ENCODE data around the gene CXCL12. TPM values are rescaled to one million over a fixed set of nuclear protein-coding genes. Genes with fewer than 3 reads are reported as not detected.

The CXCL12 gene
- total RNA-seq, 2 donors from 2014 or later = 17.5 to 56.2 TPM

DNA sequence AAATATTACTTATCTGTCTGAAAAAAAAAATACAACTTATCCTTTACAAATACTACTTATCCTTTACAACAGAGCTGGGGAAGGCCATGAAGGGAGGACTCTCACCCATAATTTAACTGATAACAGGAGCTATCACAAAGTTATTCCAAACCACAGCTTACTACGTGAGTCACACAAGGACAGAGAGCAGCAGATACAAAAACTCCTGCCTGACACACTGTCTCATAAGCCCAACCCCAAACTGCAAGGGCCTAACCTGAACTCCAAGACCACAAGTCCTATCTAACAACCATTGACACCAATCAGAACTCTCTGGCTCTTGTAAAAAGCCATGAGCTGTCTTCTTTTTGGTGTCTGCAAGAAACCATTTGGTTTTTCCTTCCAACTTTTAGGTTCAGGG, 28.5 kb upstream of the CXCL12 start:
- Histone ChIP-seq H3K27me3 (no peaks in the 10 kb centered on the region), H3K4me1 (no peaks in the 10 kb centered on the region), H3K9me3 (no peaks in the 10 kb centered on the region), H3K36me3 (no peaks in the 10 kb centered on the region), H3K9ac (ENCODE audit: low read depth in 2 of 2, low read length in 2 of 2) (no peak overlapping the region), H3K27ac (no peak overlapping the region), H3K4me3 (no peak overlapping the region)
- TF ChIP-seq, protein P1, sequence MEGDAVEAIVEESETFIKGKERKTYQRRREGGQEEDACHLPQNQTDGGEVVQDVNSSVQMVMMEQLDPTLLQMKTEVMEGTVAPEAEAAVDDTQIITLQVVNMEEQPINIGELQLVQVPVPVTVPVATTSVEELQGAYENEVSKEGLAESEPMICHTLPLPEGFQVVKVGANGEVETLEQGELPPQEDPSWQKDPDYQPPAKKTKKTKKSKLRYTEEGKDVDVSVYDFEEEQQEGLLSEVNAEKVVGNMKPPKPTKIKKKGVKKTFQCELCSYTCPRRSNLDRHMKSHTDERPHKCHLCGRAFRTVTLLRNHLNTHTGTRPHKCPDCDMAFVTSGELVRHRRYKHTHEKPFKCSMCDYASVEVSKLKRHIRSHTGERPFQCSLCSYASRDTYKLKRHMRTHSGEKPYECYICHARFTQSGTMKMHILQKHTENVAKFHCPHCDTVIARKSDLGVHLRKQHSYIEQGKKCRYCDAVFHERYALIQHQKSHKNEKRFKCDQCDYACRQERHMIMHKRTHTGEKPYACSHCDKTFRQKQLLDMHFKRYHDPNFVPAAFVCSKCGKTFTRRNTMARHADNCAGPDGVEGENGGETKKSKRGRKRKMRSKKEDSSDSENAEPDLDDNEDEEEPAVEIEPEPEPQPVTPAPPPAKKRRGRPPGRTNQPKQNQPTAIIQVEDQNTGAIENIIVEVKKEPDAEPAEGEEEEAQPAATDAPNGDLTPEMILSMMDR (IDR thresholded peaks at IDR 0.05) = no peak
- intact Hi-C loops (cut with DNase I) = no loop called here
- DNase-seq = no peak

DNA sequence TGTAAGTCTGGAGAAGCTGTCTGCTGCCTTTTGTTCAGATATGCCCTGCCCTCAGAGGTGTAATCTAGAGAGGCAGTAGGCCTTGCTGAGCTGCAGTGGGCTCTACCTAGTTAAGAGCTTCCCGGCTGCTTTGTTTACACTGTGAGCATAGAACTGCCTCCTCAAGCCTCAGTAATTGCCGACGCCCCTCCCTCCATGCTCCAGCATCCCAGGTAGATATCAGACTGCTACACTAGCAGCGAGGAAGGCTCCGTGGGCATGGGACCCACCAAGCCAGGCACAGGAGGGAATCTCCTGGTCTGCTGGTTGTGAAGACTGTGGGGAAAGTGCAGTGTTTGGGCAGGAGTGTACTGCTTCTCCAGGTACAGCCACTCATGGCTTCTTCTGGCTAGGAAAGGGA, 26.4 kb upstream of the CXCL12 start:
- no peak for DNase-seq
- Histone ChIP-seq H3K27me3 (no peaks in the 10 kb centered on the region), H3K9ac (ENCODE audit: low read depth in 2 of 2, low read length in 2 of 2) (no peak overlapping the region), H3K9me3 (no peaks in the 10 kb centered on the region), H3K4me1 (no peaks in the 10 kb centered on the region), H3K4me3 (no peak overlapping the region), H3K27ac (no peak overlapping the region), H3K36me3 (no peaks in the 10 kb centered on the region)
- intact Hi-C loops (cut with DNase I) = no loop called here
- TF ChIP-seq, protein P1 (IDR thresholded peaks at IDR 0.05) = no peak

GRCh38 chr10:44404741-44405437, 20.0 kb upstream of the CXCL12 start:
- intact Hi-C loops (cut with DNase I) = no loop called here
- H3K9ac ChIP-seq (ENCODE audit: low read depth in 2 of 2, low read length in 2 of 2) = no peak overlapping the region
- TF ChIP-seq, protein P1 (IDR thresholded peaks at IDR 0.05) = no peak
- no peak overlapping the region for H3K27ac ChIP-seq
- H3K4me1 ChIP-seq = no peaks in the 10 kb centered on the region
- DNase-seq = no peak
- H3K27me3 ChIP-seq = no peaks in the 10 kb centered on the region
- H3K9me3 ChIP-seq = no peaks in the 10 kb centered on the region
- no peak overlapping the region for H3K4me3 ChIP-seq
- H3K36me3 ChIP-seq = no peaks in the 10 kb centered on the region

DNA sequence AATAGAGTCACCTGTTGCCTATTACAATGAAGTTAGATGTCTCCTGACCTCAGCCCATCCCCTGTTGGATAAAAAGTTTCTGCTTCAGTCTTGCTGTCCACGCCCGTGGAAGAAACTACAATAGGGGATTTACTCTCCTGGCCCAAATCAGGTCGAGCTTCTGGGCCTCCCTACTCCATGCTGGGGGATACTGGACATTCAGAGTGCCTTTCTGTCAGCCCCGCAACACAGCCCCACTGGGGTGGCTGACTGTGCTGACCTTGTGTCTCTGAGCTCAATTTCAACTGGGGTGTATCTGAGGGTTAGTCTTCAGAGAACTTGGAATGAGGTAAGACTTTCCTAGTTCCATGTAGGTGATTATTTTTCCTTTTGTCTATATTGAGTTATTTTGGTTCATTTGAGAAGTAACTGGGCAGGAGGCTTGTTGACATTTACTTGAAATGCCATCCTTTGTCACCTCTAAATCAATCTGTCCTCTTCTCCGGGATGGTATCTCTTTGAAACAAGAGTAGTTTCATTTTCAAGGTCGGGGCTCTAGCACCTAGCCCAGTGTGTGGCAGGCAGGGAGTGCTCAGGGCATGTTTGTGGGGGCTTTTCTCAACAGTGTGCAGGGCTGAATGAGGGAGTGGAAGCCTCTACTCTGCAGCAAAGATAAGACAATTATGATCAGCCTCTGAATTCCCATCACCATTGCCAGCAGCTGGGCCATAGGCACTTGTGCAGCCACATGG, 17.7 kb upstream of the CXCL12 start:
- Histone ChIP-seq H3K9me3 (no peaks in the 10 kb centered on the region), H3K4me3 (no peak overlapping the region), H3K36me3 (no peaks in the 10 kb centered on the region), H3K27me3 (no peaks in the 10 kb centered on the region), H3K9ac (ENCODE audit: low read depth in 2 of 2, low read length in 2 of 2) (no peak overlapping the region), H3K27ac (no peak overlapping the region), H3K4me1 (no peaks in the 10 kb centered on the region)
- intact Hi-C loops (cut with DNase I) = no loop called here
- DNase-seq = no peak
- TF ChIP-seq, protein P1 (IDR thresholded peaks at IDR 0.05) = no peak

GRCh38 chr10:44400541-44400940, 15.6 kb upstream of the CXCL12 start:
- Histone ChIP-seq H3K9ac (ENCODE audit: low read depth in 2 of 2, low read length in 2 of 2) (no peak overlapping the region), H3K9me3 (no peaks in the 10 kb centered on the region), H3K4me3 (no peak overlapping the region), H3K36me3 (no peaks in the 10 kb centered on the region), H3K27ac (no peak overlapping the region), H3K4me1 (no peaks in the 10 kb centered on the region), H3K27me3 (no peaks in the 10 kb centered on the region)
- no peak for DNase-seq
- intact Hi-C loops (cut with DNase I) = no loop called here
- TF ChIP-seq, protein P1 (IDR thresholded peaks at IDR 0.05) = no peak
